Measurements from ENCODE around the gene KPNA6. TPM values are rescaled to one million over a fixed set of nuclear protein-coding genes. Genes with fewer than 3 reads are reported as not detected.
A peak's percentile ranks its signal among the peaks of the same experiment; 100 is the strongest.

Gene KPNA6
- total RNA-seq, 1 donor from 2014 or later = 95.3 TPM

DNA sequence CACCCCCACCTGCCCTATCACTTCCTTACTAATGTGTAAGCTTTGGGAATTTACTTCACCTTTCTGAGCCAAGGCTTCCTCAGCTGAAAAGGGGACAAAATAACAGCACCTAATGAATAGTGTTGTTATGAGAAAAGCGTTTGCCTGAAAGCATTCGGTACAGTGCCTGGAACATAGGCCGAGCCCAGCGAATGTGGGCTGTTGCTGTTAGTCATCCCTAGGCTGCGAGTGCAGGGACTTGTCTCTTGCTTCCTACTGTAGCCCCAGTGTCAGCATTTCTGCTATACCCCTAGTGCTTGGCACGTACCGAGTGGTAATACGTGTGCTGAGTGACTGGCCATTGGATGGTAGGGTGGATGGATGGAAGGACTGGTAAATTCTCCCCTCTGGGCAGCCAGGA lies 16.7 kb upstream of the KPNA6 start:
- TF ChIP-seq, protein P1, sequence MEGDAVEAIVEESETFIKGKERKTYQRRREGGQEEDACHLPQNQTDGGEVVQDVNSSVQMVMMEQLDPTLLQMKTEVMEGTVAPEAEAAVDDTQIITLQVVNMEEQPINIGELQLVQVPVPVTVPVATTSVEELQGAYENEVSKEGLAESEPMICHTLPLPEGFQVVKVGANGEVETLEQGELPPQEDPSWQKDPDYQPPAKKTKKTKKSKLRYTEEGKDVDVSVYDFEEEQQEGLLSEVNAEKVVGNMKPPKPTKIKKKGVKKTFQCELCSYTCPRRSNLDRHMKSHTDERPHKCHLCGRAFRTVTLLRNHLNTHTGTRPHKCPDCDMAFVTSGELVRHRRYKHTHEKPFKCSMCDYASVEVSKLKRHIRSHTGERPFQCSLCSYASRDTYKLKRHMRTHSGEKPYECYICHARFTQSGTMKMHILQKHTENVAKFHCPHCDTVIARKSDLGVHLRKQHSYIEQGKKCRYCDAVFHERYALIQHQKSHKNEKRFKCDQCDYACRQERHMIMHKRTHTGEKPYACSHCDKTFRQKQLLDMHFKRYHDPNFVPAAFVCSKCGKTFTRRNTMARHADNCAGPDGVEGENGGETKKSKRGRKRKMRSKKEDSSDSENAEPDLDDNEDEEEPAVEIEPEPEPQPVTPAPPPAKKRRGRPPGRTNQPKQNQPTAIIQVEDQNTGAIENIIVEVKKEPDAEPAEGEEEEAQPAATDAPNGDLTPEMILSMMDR (IDR thresholded peaks at IDR 0.05; ENCODE audit: unreplicated experiment) = no peak
- Mint-ChIP-seq H3K27ac (ENCODE audit: unreplicated experiment) (no peak overlapping the region), H3K4me1 (ENCODE audit: unreplicated experiment) (no peaks in the 10 kb centered on the region), H3K4me3 (ENCODE audit: unreplicated experiment) (no peak overlapping the region), H3K9me3 (ENCODE audit: unreplicated experiment) (no peaks in the 10 kb centered on the region), H3K27me3 (ENCODE audit: unreplicated experiment) (peaks cover 3% of the 10 kb centered on the region), H3K36me3 (ENCODE audit: low read depth, unreplicated experiment) (peaks cover 21% of the 10 kb centered on the region)
- DNase-seq (ENCODE audit: low spot score) = no peak

GRCh38 chr1:32091591-32091990 lies 16.3 kb upstream of the KPNA6 start:
- Mint-ChIP-seq H3K27ac (ENCODE audit: unreplicated experiment) (no peak overlapping the region), H3K9me3 (ENCODE audit: unreplicated experiment) (no peaks in the 10 kb centered on the region), H3K27me3 (ENCODE audit: unreplicated experiment) (peaks cover 3% of the 10 kb centered on the region), H3K4me3 (ENCODE audit: unreplicated experiment) (no peak overlapping the region), H3K36me3 (ENCODE audit: low read depth, unreplicated experiment) (peaks cover 19% of the 10 kb centered on the region), H3K4me1 (ENCODE audit: unreplicated experiment) (no peaks in the 10 kb centered on the region)
- TF ChIP-seq, protein P1 (IDR thresholded peaks at IDR 0.05; ENCODE audit: unreplicated experiment) = no peak
- DNase-seq (ENCODE audit: low spot score) = no peak

DNA sequence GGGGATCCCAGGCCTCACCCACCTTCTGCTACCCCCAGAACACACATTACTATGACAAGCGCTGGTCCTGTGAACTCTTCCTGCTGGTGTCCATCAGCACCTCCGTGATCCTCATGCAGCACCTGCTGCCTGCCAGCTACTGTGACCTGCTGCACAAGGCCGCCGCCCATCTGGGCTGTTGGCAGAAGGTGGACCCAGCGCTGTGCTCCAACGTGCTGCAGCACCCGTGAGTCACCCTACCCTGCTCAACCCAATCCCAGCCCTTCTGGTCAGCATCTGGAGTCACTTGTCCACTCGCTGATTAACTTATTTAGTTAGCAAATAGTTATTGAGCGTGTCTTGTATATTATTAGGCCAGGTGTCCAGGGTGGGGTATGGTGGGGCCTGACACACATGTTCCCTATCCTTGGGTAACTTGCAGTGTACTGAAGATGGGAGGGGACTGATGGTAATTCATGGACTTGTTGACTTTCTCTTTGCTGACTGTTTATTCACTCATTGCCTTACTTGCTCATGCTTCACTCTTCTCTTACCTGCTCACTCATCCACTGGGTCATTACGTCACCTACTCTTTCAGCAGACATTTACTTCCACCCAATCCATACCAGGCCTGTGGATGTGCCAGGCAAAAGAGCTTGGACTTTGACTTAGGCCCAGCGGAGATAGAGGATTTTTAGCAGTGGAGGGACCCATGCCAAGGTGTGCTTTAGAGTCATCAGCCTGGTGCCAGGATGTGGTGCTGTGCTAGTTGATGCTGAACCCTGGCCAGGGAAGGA lies 12.9 kb upstream of the KPNA6 start:
- DNase-seq (ENCODE audit: low spot score) = no peak

GRCh38 chr1:32099426-32099825 lies 8.4 kb upstream of the KPNA6 start:
- H3K4me3 Mint-ChIP-seq (ENCODE audit: unreplicated experiment) = no peak overlapping the region
- no peaks in the 10 kb centered on the region for H3K9me3 Mint-ChIP-seq (ENCODE audit: unreplicated experiment)
- H3K27ac Mint-ChIP-seq (ENCODE audit: unreplicated experiment) = peak overlapping the region; percentile 7
- TF ChIP-seq, protein P1 (IDR thresholded peaks at IDR 0.05; ENCODE audit: unreplicated experiment) = no peak
- H3K36me3 Mint-ChIP-seq (ENCODE audit: low read depth, unreplicated experiment) = peaks cover 30% of the 10 kb centered on the region
- peaks cover 1% of the 10 kb centered on the region for H3K27me3 Mint-ChIP-seq (ENCODE audit: unreplicated experiment)
- DNase-seq (ENCODE audit: low spot score) = no peak
- H3K4me1 Mint-ChIP-seq (ENCODE audit: unreplicated experiment) = no peaks in the 10 kb centered on the region

More for the DNA sequence above, 12.9 kb upstream of the KPNA6 start:
- peaks cover 30% of the 10 kb centered on the region for H3K36me3 Mint-ChIP-seq (ENCODE audit: low read depth, unreplicated experiment)
- H3K4me3 Mint-ChIP-seq (ENCODE audit: unreplicated experiment) = peak overlapping the region; percentile 74
- H3K9me3 Mint-ChIP-seq (ENCODE audit: unreplicated experiment) = no peaks in the 10 kb centered on the region
- TF ChIP-seq, protein P1 (IDR thresholded peaks at IDR 0.05; ENCODE audit: unreplicated experiment) = no peak
- peaks cover 4% of the 10 kb centered on the region for H3K27me3 Mint-ChIP-seq (ENCODE audit: unreplicated experiment)
- no peak overlapping the region for H3K27ac Mint-ChIP-seq (ENCODE audit: unreplicated experiment)
- H3K4me1 Mint-ChIP-seq (ENCODE audit: unreplicated experiment) = no peaks in the 10 kb centered on the region

DNA sequence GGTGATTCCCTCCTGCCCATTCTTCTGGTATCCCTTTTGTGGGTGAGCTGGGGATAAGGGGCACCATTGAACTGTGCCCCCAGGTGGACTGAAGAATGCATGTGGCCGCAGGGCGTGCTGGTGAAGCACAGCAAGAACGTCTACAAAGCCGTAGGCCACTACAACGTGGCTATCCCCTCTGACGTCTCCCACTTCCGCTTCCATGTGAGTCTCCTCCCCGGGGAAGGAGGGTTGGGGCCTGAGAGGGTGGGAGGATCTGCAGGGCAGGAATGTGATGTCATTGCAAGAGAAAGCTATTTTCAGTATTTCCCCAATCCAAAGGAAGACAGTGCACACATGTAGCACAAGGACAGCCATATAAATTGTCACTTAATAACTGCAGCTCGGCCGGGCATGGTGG lies 7.5 kb upstream of the KPNA6 start:
- Mint-ChIP-seq H3K9me3 (ENCODE audit: unreplicated experiment) (no peaks in the 10 kb centered on the region), H3K27ac (ENCODE audit: unreplicated experiment) (no peak overlapping the region), H3K27me3 (ENCODE audit: unreplicated experiment) (peaks cover 1% of the 10 kb centered on the region), H3K4me1 (ENCODE audit: unreplicated experiment) (no peaks in the 10 kb centered on the region), H3K36me3 (ENCODE audit: low read depth, unreplicated experiment) (peaks cover 23% of the 10 kb centered on the region), H3K4me3 (ENCODE audit: unreplicated experiment) (no peak overlapping the region)
- no peak for DNase-seq (ENCODE audit: low spot score)
- TF ChIP-seq, protein P1 (IDR thresholded peaks at IDR 0.05; ENCODE audit: unreplicated experiment) = no peak

All from endothelial cell (in vitro differentiated cells).